SK-N-MC (cell line): ENCODE measurements around the gene SNRPA.

Experiments used
- DNase-seq: peaks from one replicate; pipeline ENCODE4 v3.0.0-alpha.2; 2011; ENCODE audit warnings: low read depth, low spot score
- H3K27ac ChIP-seq: fragments of 200-600 bp; sonication (generic); 2 replicates; pipeline ENCODE4 v1.5.1; 2016; ENCODE audit warnings: mixed run types
- H3K36me3 ChIP-seq: fragments of 200-600 bp; sonication (generic); 2 replicates; pipeline ENCODE4 v1.6.1; 2017; ENCODE audit warnings: antibody characterized with exemption, low read length, mixed read lengths; ENCODE audit not compliant: insufficient read depth
- H3K4me3 ChIP-seq: fragments of 200-600 bp; sonication (generic); 2 replicates; pipeline ENCODE4 v1.5.1; 2016
- H3K9ac ChIP-seq: fragments of 200-600 bp; sonication (generic); 2 replicates; pipeline ENCODE4 v1.8.0; 2017; ENCODE audit warnings: mixed run types, mixed read lengths; ENCODE audit not compliant: insufficient read length
- H3K9me3 ChIP-seq: fragments of 200-600 bp; sonication (generic); 2 replicates; pipeline ENCODE4 v1.6.1; 2017; ENCODE audit warnings: low read depth, mild to moderate bottlenecking, antibody characterized with exemption, low read length, moderate library complexity, mixed read lengths
- EZH2 ChIP-seq: fragments of 200-600 bp; sonication (generic); IDR thresholded peaks from one replicate; pipeline ENCODE4 v1.6.1; 2017; ENCODE audit warnings: antibody characterized with exemption
- FOXP2 ChIP-seq: optimal IDR thresholded peaks from 2 replicates; pipeline ENCODE3; 2011; ENCODE audit warnings: mild to moderate bottlenecking, moderate library complexity; ENCODE audit not compliant: insufficient read depth; ENCODE audit errors: extremely low read length, control extremely low read depth
- POLR2AphosphoS5 ChIP-seq: IDR thresholded peaks from 2 replicates; pipeline ENCODE4 v1.6.1; 2012; ENCODE audit warnings: mild to moderate bottlenecking, low read depth, low read length, borderline replicate concordance

The SNRPA gene

DNA sequence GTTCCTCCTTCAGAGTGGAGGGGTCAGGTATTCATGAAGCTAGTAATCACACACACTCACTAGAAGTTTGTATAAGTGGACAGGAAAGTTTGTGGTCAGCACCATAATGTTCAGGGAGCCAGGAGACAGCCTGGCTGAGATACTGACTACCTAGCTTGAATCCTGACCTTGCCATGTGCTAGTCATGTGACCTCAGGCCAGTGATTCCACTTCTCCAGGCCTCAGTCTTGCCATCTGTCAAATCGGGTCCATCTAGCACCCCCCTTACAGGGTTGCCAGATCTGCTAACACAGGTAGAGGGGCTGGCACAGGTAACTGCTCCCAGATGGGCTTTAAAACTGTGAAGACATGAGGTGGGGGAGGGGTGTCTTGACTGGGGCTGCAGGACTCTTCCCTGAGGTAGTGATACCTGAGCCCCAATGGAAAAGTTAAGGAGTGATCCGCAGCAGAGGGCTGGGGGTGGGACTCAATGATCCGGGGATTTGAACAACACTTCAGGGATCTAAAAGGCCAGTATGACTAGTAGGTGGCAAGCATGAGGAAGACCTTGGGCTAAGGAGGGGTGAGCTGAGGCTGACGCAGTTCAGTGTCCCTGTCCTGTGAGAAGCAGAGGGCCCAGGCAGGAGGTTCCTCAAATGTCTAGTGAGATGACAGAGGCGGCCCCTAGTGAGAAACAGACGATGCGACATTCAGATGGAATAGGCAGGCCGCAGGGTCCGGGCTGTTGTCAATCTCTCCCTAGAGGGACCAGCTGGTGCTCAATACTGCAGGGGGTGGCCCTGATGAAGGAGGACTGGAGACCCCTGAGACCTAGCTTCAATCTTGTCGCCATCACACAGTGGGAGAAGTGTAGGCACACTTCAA, 9.2 kb upstream of the SNRPA start:
- Histone ChIP-seq H3K9ac (no peak overlapping the region), H3K4me3 (no peak overlapping the region), H3K36me3 (peaks cover 9% of the 10 kb centered on the region), H3K9me3 (no peaks in the 10 kb centered on the region), H3K27ac (no peak overlapping the region)
- TF ChIP-seq POLR2AphosphoS5: no peak; the same call in 1 of the 2 replicates
- no peak for TF ChIP-seq FOXP2
- TF ChIP-seq EZH2: no peak
- no peak for DNase-seq

DNA sequence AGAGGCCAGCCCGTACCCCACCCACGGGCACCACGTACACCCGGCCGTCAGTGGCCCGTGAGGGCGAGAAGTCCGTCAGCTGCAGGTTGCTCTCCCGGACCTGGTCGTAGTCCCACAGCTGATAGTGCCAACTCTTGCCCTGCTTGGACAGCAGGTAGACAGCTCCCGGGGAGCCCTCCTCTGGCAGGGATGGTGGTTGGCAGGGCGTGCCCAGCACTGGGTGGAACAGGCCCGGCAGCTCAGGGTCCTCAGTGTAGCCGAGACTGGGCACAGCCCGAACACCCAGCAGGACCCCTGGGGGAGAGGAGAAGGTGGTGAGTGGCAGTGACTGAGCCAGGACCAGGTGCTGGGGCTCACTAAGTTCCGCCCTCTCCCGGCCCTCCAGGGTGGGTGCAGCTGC, 8.5 kb upstream of the SNRPA start:
- Histone ChIP-seq H3K9me3 (no peaks in the 10 kb centered on the region), H3K27ac (no peak overlapping the region), H3K4me3 (no peak overlapping the region), H3K36me3 (peaks cover 2% of the 10 kb centered on the region), H3K9ac (no peak overlapping the region)
- TF ChIP-seq POLR2AphosphoS5 (no peak), EZH2 (no peak), FOXP2 (no peak)
- no peak for DNase-seq

DNA sequence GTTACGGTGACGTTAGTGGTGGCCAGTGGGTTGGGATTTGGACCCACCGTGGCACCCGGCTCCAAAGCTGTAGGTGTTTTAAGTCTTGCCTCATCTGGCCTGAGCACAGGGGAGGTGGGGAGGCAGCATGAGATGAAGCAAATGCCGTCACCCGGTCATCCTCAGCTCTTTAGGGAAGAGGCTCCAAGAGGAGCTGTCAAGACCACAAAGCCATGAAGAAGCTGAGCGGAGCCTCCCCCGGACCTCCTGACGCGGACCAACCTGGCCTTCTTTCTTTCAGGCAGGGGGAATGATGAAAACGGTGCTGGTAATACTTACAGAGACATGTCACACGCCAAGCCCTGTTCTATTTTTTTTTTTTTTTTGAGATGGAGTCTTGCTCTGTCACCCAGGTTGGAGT, 8.1 kb upstream of the SNRPA start:
- H3K9me3 ChIP-seq: no peaks in the 10 kb centered on the region
- no peak overlapping the region for H3K9ac ChIP-seq
- no peak overlapping the region for H3K27ac ChIP-seq
- DNase-seq: no peak
- TF ChIP-seq EZH2 (no peak), POLR2AphosphoS5 (no peak), FOXP2 (no peak)
- H3K4me3 ChIP-seq: no peak overlapping the region
- no peaks in the 10 kb centered on the region for H3K36me3 ChIP-seq

DNA sequence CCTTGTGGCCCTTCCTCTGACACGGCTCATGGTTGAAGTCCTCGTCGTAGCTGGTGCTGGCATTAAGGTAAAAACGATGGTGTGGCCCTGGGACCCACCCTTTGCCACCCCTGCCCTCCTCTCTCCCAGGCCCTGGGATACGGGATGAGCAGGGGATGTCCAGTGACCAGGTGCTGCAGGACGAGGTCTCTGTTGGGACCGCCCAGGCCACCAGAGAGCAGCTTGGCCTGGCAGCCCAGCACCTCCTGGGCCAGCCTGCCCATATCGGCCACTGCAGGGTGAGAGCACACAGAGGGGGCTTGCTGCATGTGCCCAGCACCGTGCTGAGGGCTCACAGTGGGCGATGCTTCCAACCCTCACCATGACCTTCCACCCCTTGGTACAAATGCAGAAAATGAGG, 7.1 kb upstream of the SNRPA start:
- no peak for TF ChIP-seq EZH2
- no peak for TF ChIP-seq FOXP2
- TF ChIP-seq POLR2AphosphoS5: no peak
- no peak overlapping the region for H3K27ac ChIP-seq
- no peaks in the 10 kb centered on the region for H3K36me3 ChIP-seq
- no peak for DNase-seq
- no peaks in the 10 kb centered on the region for H3K9me3 ChIP-seq
- no peak overlapping the region for H3K9ac ChIP-seq
- H3K4me3 ChIP-seq: no peak overlapping the region

DNA sequence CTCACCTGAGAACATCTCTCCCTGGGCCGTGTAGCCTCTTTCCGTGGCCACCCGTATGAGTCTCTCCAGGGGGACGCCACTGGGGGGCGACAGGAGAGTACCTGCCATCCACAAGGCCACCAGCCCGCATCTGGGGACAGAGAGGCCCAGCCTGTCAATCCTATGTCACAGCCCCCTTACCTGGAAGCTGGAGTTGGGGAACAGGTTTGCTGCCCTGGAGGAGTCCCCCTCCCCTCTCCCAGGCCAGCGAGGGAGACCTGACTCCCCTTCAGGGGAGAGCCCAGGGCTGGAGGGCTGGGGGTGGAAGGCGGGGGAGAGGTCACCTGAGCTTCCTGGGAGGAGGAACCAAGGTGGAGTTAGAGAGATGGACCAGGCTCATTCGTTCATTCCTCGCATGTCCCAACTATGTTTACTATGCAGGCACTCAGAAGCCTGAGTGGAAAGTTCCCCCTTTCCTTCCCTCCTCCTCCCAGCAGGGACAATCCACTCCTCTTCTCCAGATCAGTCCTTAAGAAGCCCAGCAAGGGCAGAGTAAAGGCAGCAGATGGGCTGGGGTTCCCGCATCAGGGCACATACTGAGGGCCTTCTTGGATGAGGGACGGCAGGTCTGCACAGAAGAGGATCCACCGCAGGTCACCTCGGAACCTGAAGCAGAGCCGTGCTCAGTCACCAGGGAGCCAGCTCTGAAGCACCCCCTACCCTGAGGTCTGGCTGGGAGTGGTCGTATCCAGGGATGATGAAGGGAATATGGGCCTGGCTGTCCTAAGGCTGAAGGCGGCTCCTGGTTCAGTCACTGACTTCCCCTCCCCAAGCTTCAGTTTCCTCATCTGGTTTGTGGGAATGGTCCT, 6.2 kb upstream of the SNRPA start:
- Histone ChIP-seq H3K9me3 (no peaks in the 10 kb centered on the region), H3K9ac (no peak overlapping the region), H3K36me3 (no peaks in the 10 kb centered on the region), H3K27ac (no peak overlapping the region), H3K4me3 (no peak overlapping the region)
- no peak for DNase-seq
- no peak for TF ChIP-seq FOXP2
- TF ChIP-seq EZH2: no peak

DNA sequence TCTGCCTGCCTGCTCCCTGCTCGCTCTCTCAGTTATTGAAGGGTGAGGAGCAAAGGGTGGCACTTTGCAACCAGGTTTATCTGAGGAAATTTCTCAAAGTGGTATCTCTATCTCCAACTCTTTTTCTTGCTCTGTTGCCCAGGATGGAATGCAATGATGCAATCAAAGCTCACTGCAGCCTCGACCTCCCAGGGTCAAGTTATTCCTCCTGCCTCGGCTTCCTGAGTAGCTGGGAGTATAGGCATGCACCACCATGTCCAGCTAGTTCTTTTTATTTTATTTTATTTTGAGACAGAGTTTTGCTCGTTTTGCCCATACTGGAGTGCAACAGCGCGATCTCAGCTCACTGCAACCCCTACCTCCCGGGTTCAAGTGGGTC, 5.6 kb upstream of the SNRPA start:
- DNase-seq: no peak

DNA sequence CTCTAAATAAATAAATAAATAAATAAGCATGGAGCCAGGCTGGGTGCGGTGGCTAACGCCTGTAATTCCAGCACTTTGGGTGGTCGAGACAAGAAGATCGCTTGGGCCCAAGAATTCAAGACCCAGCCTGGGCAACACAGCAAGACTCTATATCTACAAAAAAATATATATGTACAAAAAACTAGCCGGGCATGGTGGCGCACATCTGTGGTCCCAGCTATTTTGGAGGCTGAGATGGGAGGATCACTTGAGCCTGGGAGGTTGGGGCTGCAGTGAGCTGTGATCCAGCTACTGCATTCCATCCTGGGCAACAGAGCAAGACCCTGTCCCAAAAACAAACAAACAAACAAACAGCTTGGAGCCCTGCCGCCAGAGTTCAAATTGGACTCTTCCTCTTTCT, 3.5 kb upstream of the SNRPA start:
- H3K4me3 ChIP-seq: no peak overlapping the region
- H3K9ac ChIP-seq: no peak overlapping the region
- no peaks in the 10 kb centered on the region for H3K9me3 ChIP-seq
- TF ChIP-seq POLR2AphosphoS5: no peak
- no peak overlapping the region for H3K27ac ChIP-seq
- H3K36me3 ChIP-seq: peaks cover 6% of the 10 kb centered on the region
- no peak for DNase-seq

More for the DNA sequence above, 5.6 kb upstream of the SNRPA start:
- H3K36me3 ChIP-seq: no peaks in the 10 kb centered on the region
- no peak overlapping the region for H3K4me3 ChIP-seq
- no peaks in the 10 kb centered on the region for H3K9me3 ChIP-seq
- no peak overlapping the region for H3K9ac ChIP-seq
- TF ChIP-seq POLR2AphosphoS5 (no peak), EZH2 (no peak), FOXP2 (no peak)
- H3K27ac ChIP-seq: no peak overlapping the region

DNA sequence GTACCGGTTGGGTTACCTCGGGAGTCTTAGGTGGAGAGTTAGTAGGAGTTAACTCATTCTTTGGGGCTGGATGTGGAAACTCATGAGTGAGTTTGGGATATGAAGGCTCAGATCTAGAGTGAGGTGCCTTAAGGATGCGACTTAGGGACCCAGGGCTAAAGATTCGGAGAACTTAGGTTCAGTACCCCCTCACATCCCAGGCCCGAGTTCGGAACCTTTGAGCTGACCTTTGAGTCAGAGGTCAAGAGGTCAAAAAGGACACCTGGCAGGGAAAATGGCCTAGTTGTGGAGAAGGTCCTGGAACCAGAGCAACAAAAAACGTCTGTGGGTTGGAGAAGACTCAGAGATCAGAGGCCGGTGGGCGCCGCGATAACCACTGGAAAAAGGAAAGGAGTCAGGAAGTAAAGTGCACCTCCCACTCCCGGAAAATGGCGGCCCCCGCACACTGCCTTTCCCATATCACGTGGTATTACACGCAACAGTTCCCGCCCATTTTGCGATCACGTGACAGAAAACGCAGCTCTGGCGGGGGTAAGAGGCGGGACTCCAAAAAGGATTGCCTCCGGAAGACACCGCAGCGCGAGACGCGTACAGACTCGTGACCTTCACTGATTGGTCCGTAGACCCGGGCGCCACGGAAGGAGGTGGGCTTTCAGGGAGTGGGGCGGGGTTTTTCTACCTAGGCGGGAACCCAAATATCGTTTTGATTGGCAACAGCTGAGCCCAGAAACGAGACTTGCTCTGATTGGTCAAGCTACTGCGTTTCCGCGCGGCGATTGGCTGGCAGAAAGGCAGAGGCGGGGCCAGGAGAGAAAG, 737 bp upstream of the SNRPA start, which contains the start of gene ACTMAP:
TSS of gene ACTMAP (minus strand) at position 420 of the 816 bp plus-strand sequence. CDS start 674 bp downstream, outside the sequence.
- Histone ChIP-seq H3K4me3 (peak within 1 kb of the TSS; percentile 97), H3K36me3 (peaks cover 25% of the 10 kb centered on the region), H3K9me3 (no peaks in the 10 kb centered on the region), H3K9ac (peak within 1 kb of the TSS; percentile 100), H3K27ac (peak within 1 kb of the TSS; percentile 98)
- DNase-seq: peak; percentile 100
- TF ChIP-seq POLR2AphosphoS5 (peak; percentile 72), EZH2 (no peak), FOXP2 (peak; percentile 84)
